HEK293 (cell line): ENCODE data around the gene KCNK3.

Experiments
- CTCF ChIA-PET: fragments of 350-600 bp; formaldehyde crosslinking; extraction: SDS; loops from one replicate; lab custom pipeline; 2021; ENCODE audit warnings: antibody characterized with exemption; lab: Yijun Ruan, JAX
- POLR2A ChIA-PET: fragments of 300-600 bp; formaldehyde crosslinking; extraction: SDS; loops from one replicate; lab custom pipeline; 2020; ENCODE audit warnings: antibody characterized with exemption, inconsistent platforms; lab: Yijun Ruan, JAX
- H3K27ac ChIP-seq: fragments of 200-500 bp; sonication (Bioruptor generic); 2 replicates; pipeline ENCODE4 v1.5.1; 2014; ENCODE audit warnings: low read depth, low read length, control low read depth, inconsistent platforms; ENCODE audit errors: extremely low read depth
- H3K36me3 ChIP-seq, 2 experiments: fragments of 200-500 bp in 1 of 2; sonication (Bioruptor generic) in 1 of 2; 1 replicate in 1 of 2; 2 replicates in 1 of 2; pipeline ENCODE4 v1.5.1; 2014 to 2017; ENCODE audit warnings: inconsistent platforms in 2 of 2, low read length in 2 of 2; ENCODE audit not compliant: control insufficient read depth in 2 of 2, insufficient read depth in 1 of 2
- H3K4me1 ChIP-seq: fragments of 200-500 bp; sonication (Bioruptor generic); 2 replicates; pipeline ENCODE4 v1.5.1; 2014; ENCODE audit warnings: mild to moderate bottlenecking, low read length, inconsistent platforms; ENCODE audit not compliant: control insufficient read depth, insufficient read depth
- H3K4me3 ChIP-seq: 2 replicates; pipeline ENCODE4 v1.5.1; 2011; ENCODE audit warnings: low read depth, mild to moderate bottlenecking, control low read depth, low read length, moderate library complexity
- H3K9me3 ChIP-seq: fragments of 200-500 bp; sonication (Bioruptor generic); 2 replicates; pipeline ENCODE4 v1.5.1; 2014; ENCODE audit warnings: low read depth, low read length, inconsistent platforms; ENCODE audit not compliant: control insufficient read depth, insufficient read depth
- EGR2 ChIP-seq: fragments of 450-650 bp; formaldehyde crosslinking; IDR thresholded peaks from 2 replicates; pipeline ENCODE4 v1.5.1; 2016; ENCODE audit warnings: low read depth, missing biosample characterization, missing genetic modification characterization
- HOXD13 ChIP-seq: sonication (generic); formaldehyde crosslinking; IDR thresholded peaks from 2 replicates; pipeline ENCODE4 v1.8.0; 2022; ENCODE audit warnings: missing genetic modification reagents, borderline replicate concordance
- MYNN ChIP-seq: fragments of 450-650 bp; formaldehyde crosslinking; IDR thresholded peaks from 2 replicates; pipeline ENCODE4 v1.5.1; 2016; ENCODE audit warnings: missing biosample characterization, missing genetic modification characterization, borderline replicate concordance
- ZFHX2 ChIP-seq: fragments of 450-650 bp; formaldehyde crosslinking; conservative IDR thresholded peaks from 2 replicates; pipeline ENCODE4 v1.5.1; 2016; ENCODE audit warnings: missing biosample characterization, missing genetic modification characterization
- ZNF202 ChIP-seq: fragments of 450-650 bp; formaldehyde crosslinking; IDR thresholded peaks from 2 replicates; pipeline ENCODE4 v1.5.1; 2016; ENCODE audit warnings: missing biosample characterization, missing genetic modification characterization, borderline replicate concordance
- ZNF221 ChIP-seq: fragments of 450-650 bp; formaldehyde crosslinking; IDR thresholded peaks from 2 replicates; pipeline ENCODE4 v1.5.1; 2017; ENCODE audit warnings: missing biosample characterization, missing genetic modification characterization, borderline replicate concordance
- ZNF223 ChIP-seq: fragments of 450-650 bp; formaldehyde crosslinking; IDR thresholded peaks from 2 replicates; pipeline ENCODE4 v1.5.1; 2016; ENCODE audit warnings: missing biosample characterization, missing genetic modification characterization
- ZNF239 ChIP-seq: fragments of 450-650 bp; formaldehyde crosslinking; IDR thresholded peaks from 2 replicates; pipeline ENCODE4 v1.5.1; 2016; ENCODE audit warnings: missing biosample characterization, missing genetic modification characterization
- ZNF26 ChIP-seq: fragments of 450-650 bp; formaldehyde crosslinking; IDR thresholded peaks from 2 replicates; pipeline ENCODE4 v1.5.1; 2016; ENCODE audit warnings: missing biosample characterization, missing genetic modification characterization
- ZNF302 ChIP-seq: fragments of 450-650 bp; formaldehyde crosslinking; IDR thresholded peaks from 2 replicates; pipeline ENCODE4 v1.5.1; 2016; ENCODE audit warnings: missing biosample characterization, missing genetic modification characterization, low read depth
- ZNF311 ChIP-seq: fragments of 450-650 bp; formaldehyde crosslinking; IDR thresholded peaks from 2 replicates; pipeline ENCODE4 v1.5.1; 2017; ENCODE audit warnings: missing biosample characterization, missing genetic modification characterization, borderline replicate concordance
- ZNF423 ChIP-seq: fragments of 450-650 bp; formaldehyde crosslinking; IDR thresholded peaks from 2 replicates; pipeline ENCODE4 v1.5.1; 2016; ENCODE audit warnings: missing biosample characterization, missing genetic modification characterization
- ZNF600 ChIP-seq: fragments of 450-650 bp; formaldehyde crosslinking; IDR thresholded peaks from 2 replicates; pipeline ENCODE4 v1.5.1; 2016; ENCODE audit warnings: missing biosample characterization, missing genetic modification characterization
- TF ChIP-seq, protein P1 (sequence below): fragments of 450-650 bp; formaldehyde crosslinking; IDR thresholded peaks from 2 replicates; pipeline ENCODE4 v1.5.1; 2016; ENCODE audit warnings: missing biosample characterization, missing genetic modification characterization
- TF ChIP-seq, protein P2 (sequence below): fragments of 450-650 bp; formaldehyde crosslinking; IDR thresholded peaks from 2 replicates; pipeline ENCODE4 v1.5.1; 2016; ENCODE audit warnings: missing biosample characterization, missing genetic modification characterization, low read depth
- TF ChIP-seq, protein P3 (sequence below): fragments of 450-650 bp; formaldehyde crosslinking; conservative IDR thresholded peaks from 2 replicates; pipeline ENCODE4 v1.5.1; 2016; ENCODE audit warnings: low read depth, missing biosample characterization, missing genetic modification characterization
- TF ChIP-seq, protein P4 (sequence below): fragments of 450-650 bp; formaldehyde crosslinking; IDR thresholded peaks from 2 replicates; pipeline ENCODE4 v1.5.1; 2016; ENCODE audit warnings: missing biosample characterization, missing genetic modification characterization

Gene KCNK3

DNA sequence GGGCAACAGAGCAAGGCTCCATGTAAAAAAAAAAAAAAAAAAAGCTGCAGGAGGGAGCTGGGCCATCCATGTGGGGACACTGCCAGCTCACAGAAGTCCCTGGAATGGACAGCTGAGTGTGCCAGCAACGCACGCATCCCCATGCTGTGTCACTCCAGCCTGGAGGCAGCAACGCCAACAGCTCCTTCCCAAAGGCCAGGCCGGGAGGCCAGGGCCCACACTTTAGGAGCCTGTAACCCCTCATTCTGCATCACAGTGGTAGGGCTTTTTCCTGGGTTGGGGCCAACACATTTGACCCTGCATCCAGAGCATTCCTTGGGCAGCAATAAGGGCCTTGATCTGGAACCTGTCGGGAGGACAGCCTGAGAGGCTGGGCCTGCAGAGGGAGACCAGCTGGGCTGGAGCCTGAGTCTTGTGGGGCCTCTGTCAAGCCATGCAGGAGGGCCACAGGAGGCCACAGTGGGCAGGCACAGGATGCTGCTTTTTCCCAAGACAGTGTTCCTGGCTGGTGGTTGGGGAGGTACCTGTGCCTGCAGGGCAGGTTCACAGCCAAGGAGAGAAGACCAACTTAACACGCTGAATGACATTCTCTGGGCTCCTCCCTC, 16.8 kb upstream of the KCNK3 start (continued):
- TF ChIP-seq ZNF311 (tag by site-specific recombination), result no peak

DNA sequence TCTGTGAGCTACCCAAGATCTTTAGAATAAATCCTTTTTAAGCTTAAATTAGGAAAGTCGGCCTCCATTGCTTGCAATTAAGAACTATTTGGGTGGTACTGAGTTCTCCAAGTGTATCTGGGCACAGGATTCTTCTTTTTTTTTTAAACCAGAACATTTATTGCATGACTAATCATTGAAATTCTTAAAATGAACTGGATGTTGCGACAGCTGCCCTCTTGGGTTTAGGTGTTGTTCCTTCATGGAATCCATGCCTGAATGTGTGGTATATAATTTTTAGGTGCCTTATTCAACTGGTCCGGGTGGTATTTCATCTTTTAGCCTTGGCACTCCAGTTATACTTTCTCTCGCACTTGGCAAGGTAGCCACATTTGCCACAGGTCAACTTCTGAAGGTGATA, 14.5 kb upstream of the KCNK3 start:
- H3K4me3 ChIP-seq, result no peak overlapping the region
- no peaks in the 10 kb centered on the region for H3K9me3 ChIP-seq
- TF ChIP-seq ZNF223 (tag by site-specific recombination) (no peak), ZNF302 (tag by site-specific recombination) (no peak), ZNF202 (tag by site-specific recombination) (no peak), ZFHX2 (no peak), EGR2 (tag by site-specific recombination) (no peak), ZNF600 (tag by site-specific recombination) (no peak), ZNF26 (tag by site-specific recombination) (no peak), ZNF221 (tag by site-specific recombination) (no peak), HOXD13 (CRISPR knock-in tag) (no peak), MYNN (tag by site-specific recombination) (no peak), ZNF423 (tag by site-specific recombination) (no peak), ZNF239 (no peak)
- TF ChIP-seq, protein P1, sequence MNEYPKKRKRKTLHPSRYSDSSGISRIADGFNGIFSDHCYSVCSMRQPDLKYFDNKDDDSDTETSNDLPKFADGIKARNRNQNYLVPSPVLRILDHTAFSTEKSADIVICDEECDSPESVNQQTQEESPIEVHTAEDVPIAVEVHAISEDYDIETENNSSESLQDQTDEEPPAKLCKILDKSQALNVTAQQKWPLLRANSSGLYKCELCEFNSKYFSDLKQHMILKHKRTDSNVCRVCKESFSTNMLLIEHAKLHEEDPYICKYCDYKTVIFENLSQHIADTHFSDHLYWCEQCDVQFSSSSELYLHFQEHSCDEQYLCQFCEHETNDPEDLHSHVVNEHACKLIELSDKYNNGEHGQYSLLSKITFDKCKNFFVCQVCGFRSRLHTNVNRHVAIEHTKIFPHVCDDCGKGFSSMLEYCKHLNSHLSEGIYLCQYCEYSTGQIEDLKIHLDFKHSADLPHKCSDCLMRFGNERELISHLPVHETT (tag by site-specific recombination), result no peak
- TF ChIP-seq, protein P2, sequence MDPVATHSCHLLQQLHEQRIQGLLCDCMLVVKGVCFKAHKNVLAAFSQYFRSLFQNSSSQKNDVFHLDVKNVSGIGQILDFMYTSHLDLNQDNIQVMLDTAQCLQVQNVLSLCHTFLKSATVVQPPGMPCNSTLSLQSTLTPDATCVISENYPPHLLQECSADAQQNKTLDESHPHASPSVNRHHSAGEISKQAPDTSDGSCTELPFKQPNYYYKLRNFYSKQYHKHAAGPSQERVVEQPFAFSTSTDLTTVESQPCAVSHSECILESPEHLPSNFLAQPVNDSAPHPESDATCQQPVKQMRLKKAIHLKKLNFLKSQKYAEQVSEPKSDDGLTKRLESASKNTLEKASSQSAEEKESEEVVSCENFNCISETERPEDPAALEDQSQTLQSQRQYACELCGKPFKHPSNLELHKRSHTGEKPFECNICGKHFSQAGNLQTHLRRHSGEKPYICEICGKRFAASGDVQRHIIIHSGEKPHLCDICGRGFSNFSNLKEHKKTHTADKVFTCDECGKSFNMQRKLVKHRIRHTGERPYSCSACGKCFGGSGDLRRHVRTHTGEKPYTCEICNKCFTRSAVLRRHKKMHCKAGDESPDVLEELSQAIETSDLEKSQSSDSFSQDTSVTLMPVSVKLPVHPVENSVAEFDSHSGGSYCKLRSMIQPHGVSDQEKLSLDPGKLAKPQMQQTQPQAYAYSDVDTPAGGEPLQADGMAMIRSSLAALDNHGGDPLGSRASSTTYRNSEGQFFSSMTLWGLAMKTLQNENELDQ (tag by site-specific recombination), result no peak
- TF ChIP-seq, protein P3, sequence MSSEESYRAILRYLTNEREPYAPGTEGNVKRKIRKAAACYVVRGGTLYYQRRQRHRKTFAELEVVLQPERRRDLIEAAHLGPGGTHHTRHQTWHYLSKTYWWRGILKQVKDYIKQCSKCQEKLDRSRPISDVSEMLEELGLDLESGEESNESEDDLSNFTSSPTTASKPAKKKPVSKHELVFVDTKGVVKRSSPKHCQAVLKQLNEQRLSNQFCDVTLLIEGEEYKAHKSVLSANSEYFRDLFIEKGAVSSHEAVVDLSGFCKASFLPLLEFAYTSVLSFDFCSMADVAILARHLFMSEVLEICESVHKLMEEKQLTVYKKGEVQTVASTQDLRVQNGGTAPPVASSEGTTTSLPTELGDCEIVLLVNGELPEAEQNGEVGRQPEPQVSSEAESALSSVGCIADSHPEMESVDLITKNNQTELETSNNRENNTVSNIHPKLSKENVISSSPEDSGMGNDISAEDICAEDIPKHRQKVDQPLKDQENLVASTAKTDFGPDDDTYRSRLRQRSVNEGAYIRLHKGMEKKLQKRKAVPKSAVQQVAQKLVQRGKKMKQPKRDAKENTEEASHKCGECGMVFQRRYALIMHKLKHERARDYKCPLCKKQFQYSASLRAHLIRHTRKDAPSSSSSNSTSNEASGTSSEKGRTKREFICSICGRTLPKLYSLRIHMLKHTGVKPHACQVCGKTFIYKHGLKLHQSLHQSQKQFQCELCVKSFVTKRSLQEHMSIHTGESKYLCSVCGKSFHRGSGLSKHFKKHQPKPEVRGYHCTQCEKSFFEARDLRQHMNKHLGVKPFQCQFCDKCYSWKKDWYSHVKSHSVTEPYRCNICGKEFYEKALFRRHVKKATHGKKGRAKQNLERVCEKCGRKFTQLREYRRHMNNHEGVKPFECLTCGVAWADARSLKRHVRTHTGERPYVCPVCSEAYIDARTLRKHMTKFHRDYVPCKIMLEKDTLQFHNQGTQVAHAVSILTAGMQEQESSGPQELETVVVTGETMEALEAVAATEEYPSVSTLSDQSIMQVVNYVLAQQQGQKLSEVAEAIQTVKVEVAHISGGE (tag by site-specific recombination), result no peak
- TF ChIP-seq, protein P4, sequence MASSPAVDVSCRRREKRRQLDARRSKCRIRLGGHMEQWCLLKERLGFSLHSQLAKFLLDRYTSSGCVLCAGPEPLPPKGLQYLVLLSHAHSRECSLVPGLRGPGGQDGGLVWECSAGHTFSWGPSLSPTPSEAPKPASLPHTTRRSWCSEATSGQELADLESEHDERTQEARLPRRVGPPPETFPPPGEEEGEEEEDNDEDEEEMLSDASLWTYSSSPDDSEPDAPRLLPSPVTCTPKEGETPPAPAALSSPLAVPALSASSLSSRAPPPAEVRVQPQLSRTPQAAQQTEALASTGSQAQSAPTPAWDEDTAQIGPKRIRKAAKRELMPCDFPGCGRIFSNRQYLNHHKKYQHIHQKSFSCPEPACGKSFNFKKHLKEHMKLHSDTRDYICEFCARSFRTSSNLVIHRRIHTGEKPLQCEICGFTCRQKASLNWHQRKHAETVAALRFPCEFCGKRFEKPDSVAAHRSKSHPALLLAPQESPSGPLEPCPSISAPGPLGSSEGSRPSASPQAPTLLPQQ (tag by site-specific recombination), result no peak
- TF ChIP-seq, all 188 proteins: peak for 0
- no peak overlapping the region for H3K27ac ChIP-seq
- no peaks in the 10 kb centered on the region for H3K4me1 ChIP-seq
- ChIA-PET POLR2A (no interaction called here), CTCF (interaction anchor here (0.9 kb wide), 1 partner anchor 168 kb away, joined by 3 read pairs; no protein-coding TSS in a partner anchor)
- H3K36me3 ChIP-seq, result no peaks in the 10 kb centered on the region
